KMS-11 (cell line): ENCODE data around the gene IL2.
A peak's percentile ranks its signal among the peaks of the same experiment; 100 is the strongest.

Source experiments
- H2AFZ ChIP-seq: fragments of 200-600 bp; sonication (generic); 2 replicates; pipeline ENCODE4 v1.6.1; 2016; ENCODE audit warnings: antibody characterized with exemption, mixed run types, low read depth
- H3K27ac ChIP-seq: fragments of 200-600 bp; sonication (generic); 2 replicates; pipeline ENCODE4 v1.6.1; 2016; ENCODE audit warnings: mild to moderate bottlenecking, mixed run types
- H3K27me3 ChIP-seq: fragments of 200-600 bp; sonication (generic); 2 replicates; pipeline ENCODE4 v1.6.1; 2017; ENCODE audit warnings: mild to moderate bottlenecking, low read depth, mixed run types, moderate library complexity; ENCODE audit not compliant: insufficient read depth
- H3K36me3 ChIP-seq: fragments of 200-600 bp; sonication (generic); 2 replicates; pipeline ENCODE4 v1.6.1; 2017; ENCODE audit warnings: mild to moderate bottlenecking, mixed run types; ENCODE audit not compliant: insufficient read depth
- H3K4me1 ChIP-seq: fragments of 200-600 bp; sonication (generic); 2 replicates; pipeline ENCODE4 v1.6.1; 2016; ENCODE audit warnings: mild to moderate bottlenecking, low read depth, mixed run types; ENCODE audit not compliant: poor library complexity, severe bottlenecking
- H3K4me2 ChIP-seq: fragments of 200-600 bp; sonication (generic); 2 replicates; pipeline ENCODE4 v1.7.0; 2016; ENCODE audit warnings: mild to moderate bottlenecking, mixed run types
- H3K4me3 ChIP-seq: fragments of 200-600 bp; sonication (generic); IDR thresholded peaks from 2 replicates; pipeline ENCODE4 v1.6.1; 2017; ENCODE audit warnings: low read depth, low read length, mixed read lengths; ENCODE audit not compliant: insufficient read depth
- H3K79me2 ChIP-seq: fragments of 200-600 bp; sonication (generic); 2 replicates; pipeline ENCODE4 v1.6.1; 2016; ENCODE audit warnings: low read depth, mixed run types; ENCODE audit not compliant: insufficient read depth
- H3K9ac ChIP-seq: fragments of 200-600 bp; sonication (generic); 2 replicates; pipeline ENCODE4 v1.6.1; 2016; ENCODE audit warnings: mild to moderate bottlenecking, mixed run types
- H4K20me1 ChIP-seq: fragments of 200-600 bp; sonication (generic); 2 replicates; pipeline ENCODE4 v1.6.1; 2016; ENCODE audit warnings: mild to moderate bottlenecking, mixed run types; ENCODE audit not compliant: insufficient read depth
- TF ChIP-seq, protein P1 (sequence below): fragments of 200-600 bp; sonication (generic); conservative IDR thresholded peaks from 2 replicates; pipeline ENCODE4 v1.6.1; 2017; ENCODE audit warnings: low read depth, mild to moderate bottlenecking, antibody characterized with exemption, low read length, moderate library complexity, mixed read lengths

Gene IL2

DNA sequence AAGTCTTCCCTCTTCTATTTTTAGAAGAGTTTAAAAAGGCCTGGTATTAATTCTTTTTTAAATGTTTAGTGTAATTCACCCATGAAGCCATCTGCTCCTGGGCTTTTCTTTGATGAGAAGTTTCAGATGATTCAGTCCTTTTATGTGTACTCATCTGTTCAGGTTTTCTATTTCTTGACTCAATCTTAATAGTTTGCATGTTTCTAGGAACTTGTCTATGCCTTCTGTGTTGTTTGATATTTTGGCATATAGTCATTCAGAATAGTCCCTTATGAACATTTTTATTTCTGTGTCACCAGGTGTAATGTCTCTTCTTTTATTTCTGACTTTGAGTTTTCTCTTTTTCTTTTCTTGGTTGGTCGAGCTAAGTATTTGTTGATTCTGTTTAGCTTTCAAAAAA lies 20.2 kb upstream of the IL2 start:
- Histone ChIP-seq H3K36me3 (no peaks in the 10 kb centered on the region), H3K27me3 (no peaks in the 10 kb centered on the region), H3K4me1 (peaks cover 36% of the 10 kb centered on the region), H4K20me1 (no peaks in the 10 kb centered on the region), H3K9ac (no peak overlapping the region), H3K4me2 (peak overlapping the region; percentile 17; the same call in 1 of the 2 replicates), H3K4me3 (no peak overlapping the region), H3K27ac (no peak overlapping the region), H2AFZ (no peak overlapping the region), H3K79me2 (no peaks in the 10 kb centered on the region)
- TF ChIP-seq, protein P1, sequence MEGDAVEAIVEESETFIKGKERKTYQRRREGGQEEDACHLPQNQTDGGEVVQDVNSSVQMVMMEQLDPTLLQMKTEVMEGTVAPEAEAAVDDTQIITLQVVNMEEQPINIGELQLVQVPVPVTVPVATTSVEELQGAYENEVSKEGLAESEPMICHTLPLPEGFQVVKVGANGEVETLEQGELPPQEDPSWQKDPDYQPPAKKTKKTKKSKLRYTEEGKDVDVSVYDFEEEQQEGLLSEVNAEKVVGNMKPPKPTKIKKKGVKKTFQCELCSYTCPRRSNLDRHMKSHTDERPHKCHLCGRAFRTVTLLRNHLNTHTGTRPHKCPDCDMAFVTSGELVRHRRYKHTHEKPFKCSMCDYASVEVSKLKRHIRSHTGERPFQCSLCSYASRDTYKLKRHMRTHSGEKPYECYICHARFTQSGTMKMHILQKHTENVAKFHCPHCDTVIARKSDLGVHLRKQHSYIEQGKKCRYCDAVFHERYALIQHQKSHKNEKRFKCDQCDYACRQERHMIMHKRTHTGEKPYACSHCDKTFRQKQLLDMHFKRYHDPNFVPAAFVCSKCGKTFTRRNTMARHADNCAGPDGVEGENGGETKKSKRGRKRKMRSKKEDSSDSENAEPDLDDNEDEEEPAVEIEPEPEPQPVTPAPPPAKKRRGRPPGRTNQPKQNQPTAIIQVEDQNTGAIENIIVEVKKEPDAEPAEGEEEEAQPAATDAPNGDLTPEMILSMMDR = no peak

DNA sequence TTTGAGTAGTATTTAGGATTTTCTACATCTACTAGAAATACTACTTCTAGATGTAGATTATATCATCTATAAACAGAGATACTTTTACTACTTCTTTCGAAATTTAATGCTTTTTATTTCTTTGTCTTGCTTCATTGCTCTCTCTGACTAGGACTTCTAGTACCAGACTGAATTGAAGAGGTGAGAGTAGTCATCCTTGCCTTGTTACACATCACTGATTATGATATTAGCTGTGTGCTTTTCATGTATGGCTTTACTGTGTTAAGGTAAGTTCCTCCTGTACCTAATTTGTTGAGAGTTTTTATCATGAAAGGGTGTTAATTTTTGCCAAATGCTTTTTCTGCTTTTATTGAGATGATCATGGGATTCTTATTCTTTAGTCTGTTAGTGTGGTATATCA lies 19.6 kb upstream of the IL2 start:
- Histone ChIP-seq H3K4me1 (peaks cover 38% of the 10 kb centered on the region), H3K79me2 (no peaks in the 10 kb centered on the region), H3K4me2 (no peak overlapping the region), H3K27ac (no peak overlapping the region), H3K27me3 (no peaks in the 10 kb centered on the region), H3K9ac (no peak overlapping the region), H3K4me3 (no peak overlapping the region), H3K36me3 (no peaks in the 10 kb centered on the region), H2AFZ (no peak overlapping the region), H4K20me1 (no peaks in the 10 kb centered on the region)
- TF ChIP-seq, protein P1 = no peak

DNA sequence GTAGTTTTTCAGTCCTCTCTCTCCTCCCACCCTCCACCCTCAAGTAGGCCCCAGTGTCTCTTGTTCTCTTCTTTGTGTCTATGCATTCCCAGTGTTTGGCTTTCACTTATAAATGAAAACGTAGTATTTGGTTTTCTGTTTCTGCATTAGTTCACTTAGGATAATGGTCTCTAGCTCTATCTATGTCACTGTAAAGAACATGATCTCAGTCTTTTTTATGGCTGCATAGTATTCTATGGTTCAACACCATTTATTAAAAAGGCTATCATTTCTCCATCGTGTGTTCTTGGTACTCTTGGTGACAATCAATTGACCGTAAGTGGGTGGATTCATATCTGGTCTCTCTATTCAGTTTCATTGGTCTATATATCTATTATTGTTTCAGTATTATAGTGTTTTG lies 18.7 kb upstream of the IL2 start:
- H3K79me2 ChIP-seq = no peaks in the 10 kb centered on the region
- no peak overlapping the region for H3K4me3 ChIP-seq
- H2AFZ ChIP-seq = no peak overlapping the region
- H3K9ac ChIP-seq = no peak overlapping the region
- no peak overlapping the region for H3K27ac ChIP-seq
- no peaks in the 10 kb centered on the region for H3K36me3 ChIP-seq
- TF ChIP-seq, protein P1 = no peak
- H3K27me3 ChIP-seq = no peaks in the 10 kb centered on the region
- no peaks in the 10 kb centered on the region for H4K20me1 ChIP-seq
- H3K4me2 ChIP-seq = no peak overlapping the region
- peaks cover 38% of the 10 kb centered on the region for H3K4me1 ChIP-seq

DNA sequence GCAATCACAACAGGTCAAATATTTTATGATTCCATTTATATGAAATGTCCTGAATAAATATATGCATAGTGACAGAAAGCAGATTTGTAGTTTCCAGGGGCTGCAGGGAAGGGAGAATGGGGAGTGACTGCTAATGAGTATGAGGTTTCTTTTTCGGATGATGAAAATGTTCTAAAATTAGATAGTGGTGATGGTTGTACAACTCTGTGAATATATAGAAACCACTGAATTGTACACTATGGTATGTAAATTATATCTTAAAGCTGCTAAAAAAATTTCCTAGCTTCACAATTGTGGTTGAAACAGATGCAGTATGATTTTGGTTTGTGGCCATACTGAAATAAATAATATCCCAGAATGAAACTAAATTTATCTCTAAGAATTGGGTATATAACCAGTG lies 12.9 kb upstream of the IL2 start:
- Histone ChIP-seq H4K20me1 (no peaks in the 10 kb centered on the region), H2AFZ (no peak overlapping the region), H3K27ac (no peak overlapping the region), H3K27me3 (no peaks in the 10 kb centered on the region), H3K36me3 (no peaks in the 10 kb centered on the region), H3K79me2 (no peaks in the 10 kb centered on the region), H3K4me2 (peak overlapping the region; percentile 50), H3K4me1 (peaks cover 35% of the 10 kb centered on the region), H3K4me3 (no peak overlapping the region), H3K9ac (no peak overlapping the region)
- TF ChIP-seq, protein P1 = no peak

DNA sequence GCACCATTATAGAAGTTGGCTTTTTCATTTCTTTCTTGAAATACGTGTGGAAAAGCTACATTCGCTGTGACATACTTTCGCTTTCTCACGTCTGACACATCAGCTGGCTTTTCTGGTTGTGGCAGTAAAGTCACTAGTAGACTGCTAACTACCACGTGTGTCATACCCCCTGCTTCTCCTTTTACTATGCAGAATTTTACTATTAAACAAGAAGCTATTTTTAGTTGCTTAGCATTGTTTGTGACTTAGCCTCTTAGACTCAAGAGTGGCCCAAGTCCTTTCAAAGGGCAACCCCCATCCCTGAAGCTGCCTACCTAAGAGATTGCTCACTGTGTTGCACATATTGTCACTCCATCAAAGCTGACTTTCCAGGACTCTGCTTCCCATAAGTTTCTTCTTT lies 2.1 kb upstream of the IL2 start:
- H3K4me1 ChIP-seq = peaks cover 23% of the 10 kb centered on the region
- no peaks in the 10 kb centered on the region for H3K27me3 ChIP-seq
- TF ChIP-seq, protein P1 = no peak
- no peaks in the 10 kb centered on the region for H4K20me1 ChIP-seq
- no peak overlapping the region for H3K27ac ChIP-seq
- H3K36me3 ChIP-seq = no peaks in the 10 kb centered on the region
- H3K9ac ChIP-seq = no peak overlapping the region
- peak overlapping the region; percentile 55 for H2AFZ ChIP-seq
- no peak overlapping the region for H3K4me3 ChIP-seq
- H3K79me2 ChIP-seq = no peaks in the 10 kb centered on the region
- H3K4me2 ChIP-seq = peak overlapping the region; percentile 59
